ENCODE results near the gene CSRP2. TPM values are rescaled to one million over a fixed set of nuclear protein-coding genes. Genes with fewer than 3 reads are reported as not detected.

Gene CSRP2
- total RNA-seq, 1 experiment from 2014 or later = 7.8 TPM

- in situ Hi-C loops (cut with HindIII; ENCODE audit: low pct_unique_long_range_greater_than_20kb, low sequenced_read_pairs) = no loop called here
- peaks cover 13% of the 10 kb centered on the region for H3K36me3 ChIP-seq (ENCODE audit: control insufficient read depth, insufficient read depth, low read length)
- TF ChIP-seq SIN3A (IDR thresholded peaks at IDR 0.05; ENCODE audit: borderline replicate concordance, insufficient read depth, low read depth, low read length) (no peak), POLR2AphosphoS5 (IDR thresholded peaks at IDR 0.05; ENCODE audit: low read depth, low read length) (no peak), TCF7L2 (IDR thresholded peaks at IDR 0.05; ENCODE audit: low read depth, low read length) (no peak), REST (IDR thresholded peaks at IDR 0.05; ENCODE audit: insufficient read depth in 1 of 2, low read depth in 2 of 2, low read length in 1 of 2) (no peak), CTCF (IDR thresholded peaks at IDR 0.05) (no peak)
- no peaks in the 10 kb centered on the region for H3K9me3 ChIP-seq (ENCODE audit: control insufficient read depth, insufficient read depth, low read depth, low read length)
- no peaks in the 10 kb centered on the region for H3K27me3 ChIP-seq (ENCODE audit: control insufficient read depth, insufficient read depth, low read length)
- POLR2A ChIA-PET = no interaction called here
- H3K4me1 ChIP-seq (ENCODE audit: control insufficient read depth, insufficient read depth, low read length) = no peaks in the 10 kb centered on the region
- CTCF ChIA-PET = no interaction called here
- ATAC-seq (no peak), DNase-seq (ENCODE audit: low read depth, low spot score) (no peak)
- no peak overlapping the region for H3K4me3 ChIP-seq (ENCODE audit: low read depth in 2 of 2, low read length in 2 of 2)
- H3K27ac ChIP-seq (ENCODE audit: low read length) = no peak overlapping the region
- intact Hi-C loops (cut with micrococcal nuclease; ENCODE audit: unreplicated experiment) = no loop called here
- no TSS peak for BruUV-seq (replicated peaks)
Measured at GRCh38 chr12:76813972-76814371, 64.8 kb downstream of the CSRP2 start.

- in situ Hi-C loops (cut with HindIII; ENCODE audit: low pct_unique_long_range_greater_than_20kb, low sequenced_read_pairs) (no loop called here), intact Hi-C loops (cut with micrococcal nuclease; ENCODE audit: unreplicated experiment) (no loop called here)
- ATAC-seq = no peak
- no peak for DNase-seq (ENCODE audit: low read depth, low spot score)
- BruUV-seq (replicated peaks) = no TSS peak
- no peaks in the 10 kb centered on the region for H3K27me3 ChIP-seq (ENCODE audit: control insufficient read depth, insufficient read depth, low read length)
- no peak overlapping the region for H3K27ac ChIP-seq (ENCODE audit: low read length)
- H3K4me1 ChIP-seq (ENCODE audit: control insufficient read depth, insufficient read depth, low read length) = no peaks in the 10 kb centered on the region
- peaks cover 17% of the 10 kb centered on the region for H3K36me3 ChIP-seq (ENCODE audit: control insufficient read depth, insufficient read depth, low read length)
- POLR2A ChIA-PET = no interaction called here
- TF ChIP-seq TCF7L2 (IDR thresholded peaks at IDR 0.05; ENCODE audit: low read depth, low read length) = no peak
- TF ChIP-seq POLR2AphosphoS5 (IDR thresholded peaks at IDR 0.05; ENCODE audit: low read depth, low read length) = no peak
- TF ChIP-seq REST (IDR thresholded peaks at IDR 0.05; ENCODE audit: insufficient read depth in 1 of 2, low read depth in 2 of 2, low read length in 1 of 2) = no peak
- TF ChIP-seq CTCF (IDR thresholded peaks at IDR 0.05) = no peak
- no peak for TF ChIP-seq SIN3A (IDR thresholded peaks at IDR 0.05; ENCODE audit: borderline replicate concordance, insufficient read depth, low read depth, low read length)
- H3K4me3 ChIP-seq (ENCODE audit: low read depth in 2 of 2, low read length in 2 of 2) = no peak overlapping the region
- no peaks in the 10 kb centered on the region for H3K9me3 ChIP-seq (ENCODE audit: control insufficient read depth, insufficient read depth, low read depth, low read length)
- CTCF ChIA-PET = no interaction called here
Measured at GRCh38 chr12:76813265-76813664, 65.6 kb downstream of the CSRP2 start.

All from Panc1 (cell line).